Astrocyte (in vitro differentiated cells and primary cell): ENCODE measurements around the gene GPR15LG. TPM values are rescaled to one million over a fixed set of nuclear protein-coding genes. Genes with fewer than 3 reads are reported as not detected.

Source experiments
- DNase-seq: peaks from one replicate; pipeline ENCODE4 v3.0.0-alpha.2; 2010; ENCODE audit warnings: low read depth
- FAIRE-seq: peaks from 2 replicates; lab custom pipeline; 2011; peaks lifted over from hg19 to GRCh38; lab: Jason Lieb, UNC
- H2AFZ ChIP-seq: 2 replicates; pipeline ENCODE4 v1.6.0; 2012; ENCODE audit warnings: low read depth, low read length, inconsistent platforms
- H3K27ac ChIP-seq: 2 replicates; pipeline ENCODE4 v1.5.1; 2011; ENCODE audit warnings: low read depth, low read length, inconsistent platforms
- H3K27me3 ChIP-seq: 2 replicates; pipeline ENCODE4 v1.6.0; 2011; ENCODE audit warnings: low read length, inconsistent platforms; ENCODE audit not compliant: insufficient read depth
- H3K36me3 ChIP-seq: 2 replicates; pipeline ENCODE4 v1.5.1; 2011; ENCODE audit warnings: low read length, inconsistent platforms; ENCODE audit not compliant: insufficient read depth
- H3K4me1 ChIP-seq: 2 replicates; pipeline ENCODE4 v1.5.1; 2011; ENCODE audit warnings: low read length, inconsistent platforms; ENCODE audit not compliant: insufficient read depth
- H3K4me2 ChIP-seq: 2 replicates; pipeline ENCODE4 v1.6.0; 2012; ENCODE audit warnings: low read length, inconsistent platforms
- H3K4me3 ChIP-seq: 2 replicates; pipeline ENCODE4 v1.5.1; 2011; ENCODE audit warnings: low read depth, mild to moderate bottlenecking, low read length, inconsistent platforms; ENCODE audit not compliant: insufficient read depth
- H3K79me2 ChIP-seq: 2 replicates; pipeline ENCODE4 v1.6.0; 2012; ENCODE audit warnings: mild to moderate bottlenecking, low read length, inconsistent platforms; ENCODE audit not compliant: insufficient read depth
- H3K9ac ChIP-seq: 2 replicates; pipeline ENCODE4 v1.6.0; 2012; ENCODE audit warnings: mild to moderate bottlenecking, low read length, inconsistent platforms
- H3K9me3 ChIP-seq: 2 replicates; pipeline ENCODE4 v1.5.1; 2012; ENCODE audit warnings: low read depth, mild to moderate bottlenecking, low read length, inconsistent platforms; ENCODE audit not compliant: insufficient read depth
- H4K20me1 ChIP-seq: 2 replicates; pipeline ENCODE4 v1.6.0; 2012; ENCODE audit warnings: low read length, inconsistent platforms; ENCODE audit not compliant: insufficient read depth
- H3K27ac Mint-ChIP-seq: one replicate; pipeline ENCODE4 v1.8.0; 2021; ENCODE audit warnings: mild to moderate bottlenecking, mixed read lengths; ENCODE audit not compliant: unreplicated experiment
- H3K27me3 Mint-ChIP-seq: one replicate; pipeline ENCODE4 v1.8.0; 2021; ENCODE audit warnings: low read depth, mixed read lengths; ENCODE audit not compliant: unreplicated experiment
- H3K36me3 Mint-ChIP-seq: one replicate; pipeline ENCODE4 v1.8.0; 2021; ENCODE audit warnings: low read depth, mixed read lengths; ENCODE audit not compliant: unreplicated experiment
- H3K4me1 Mint-ChIP-seq: one replicate; pipeline ENCODE4 v1.8.0; 2021; ENCODE audit warnings: low read depth, mixed read lengths; ENCODE audit not compliant: unreplicated experiment
- H3K4me3 Mint-ChIP-seq: one replicate; pipeline ENCODE4 v1.8.0; 2021; ENCODE audit warnings: mild to moderate bottlenecking, moderate library complexity, mixed read lengths; ENCODE audit not compliant: unreplicated experiment
- H3K9me3 Mint-ChIP-seq: one replicate; pipeline ENCODE4 v1.8.0; 2021; ENCODE audit warnings: mild to moderate bottlenecking, mixed read lengths; ENCODE audit not compliant: unreplicated experiment
- EZH2 ChIP-seq: IDR thresholded peaks from 2 replicates; pipeline ENCODE4 v1.6.1; 2012; ENCODE audit warnings: mild to moderate bottlenecking, low read length, inconsistent platforms; ENCODE audit not compliant: insufficient read depth
- total RNA-seq: library from RNA; stranded (reverse); gene quantifications from 2 replicates; pipeline ENCODE4 v1.2.1, GENCODE V29; 2021
- TF ChIP-seq, protein P1 (sequence below): IDR thresholded peaks from 2 replicates; pipeline ENCODE4 v1.5.1; 2011; ENCODE audit warnings: low read depth, mild to moderate bottlenecking, inconsistent platforms, low read length, moderate library complexity; ENCODE audit not compliant: insufficient read depth

GPR15LG gene
- total RNA-seq, 1 donor from 2014 or later, result not detected

DNA sequence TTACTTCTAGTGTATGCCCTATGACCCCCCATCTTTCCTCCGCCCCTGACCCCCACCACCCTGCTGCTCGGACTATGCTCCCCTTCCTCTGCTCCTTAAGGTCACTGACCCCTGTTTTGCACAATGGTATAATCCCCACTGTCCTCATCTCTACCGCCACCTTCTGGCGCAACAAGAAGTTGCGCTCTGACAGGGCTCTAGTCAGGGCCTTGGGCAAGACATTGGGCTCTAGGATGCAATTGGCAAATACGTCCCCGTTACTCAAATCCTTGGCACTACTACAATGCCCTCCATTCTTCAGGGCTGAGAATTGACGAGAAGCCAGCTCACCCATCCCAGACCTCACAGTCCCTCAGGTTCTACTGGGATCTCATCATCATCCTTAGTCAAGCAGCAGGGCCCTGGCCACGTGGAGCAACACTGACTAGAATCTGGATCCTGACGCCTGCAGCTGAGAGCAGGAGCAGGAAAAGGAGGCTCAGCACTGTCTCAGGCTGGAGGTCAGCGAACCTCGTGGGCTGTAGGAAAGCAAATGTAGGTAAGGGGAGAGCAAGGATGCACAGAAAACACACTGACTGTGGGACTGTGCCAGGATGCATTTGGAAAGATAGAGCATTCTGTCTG is 41.1 kb downstream of the GPR15LG start:
- Histone ChIP-seq H3K36me3 (no peaks in the 10 kb centered on the region), H3K27me3 (no peaks in the 10 kb centered on the region), H3K9ac (no peak overlapping the region), H3K79me2 (no peaks in the 10 kb centered on the region), H3K4me2 (no peak overlapping the region), H3K4me1 (no peaks in the 10 kb centered on the region), H3K9me3 (no peaks in the 10 kb centered on the region), H3K27ac (no peak overlapping the region), H4K20me1 (no peaks in the 10 kb centered on the region), H3K4me3 (no peak overlapping the region), H2AFZ (no peak overlapping the region)
- DNase-seq (no peak), FAIRE-seq (no peak)
- no peak overlapping the region for H3K4me3 Mint-ChIP-seq
- H3K36me3 Mint-ChIP-seq, result no peaks in the 10 kb centered on the region
- no peak for TF ChIP-seq EZH2
- TF ChIP-seq, protein P1, sequence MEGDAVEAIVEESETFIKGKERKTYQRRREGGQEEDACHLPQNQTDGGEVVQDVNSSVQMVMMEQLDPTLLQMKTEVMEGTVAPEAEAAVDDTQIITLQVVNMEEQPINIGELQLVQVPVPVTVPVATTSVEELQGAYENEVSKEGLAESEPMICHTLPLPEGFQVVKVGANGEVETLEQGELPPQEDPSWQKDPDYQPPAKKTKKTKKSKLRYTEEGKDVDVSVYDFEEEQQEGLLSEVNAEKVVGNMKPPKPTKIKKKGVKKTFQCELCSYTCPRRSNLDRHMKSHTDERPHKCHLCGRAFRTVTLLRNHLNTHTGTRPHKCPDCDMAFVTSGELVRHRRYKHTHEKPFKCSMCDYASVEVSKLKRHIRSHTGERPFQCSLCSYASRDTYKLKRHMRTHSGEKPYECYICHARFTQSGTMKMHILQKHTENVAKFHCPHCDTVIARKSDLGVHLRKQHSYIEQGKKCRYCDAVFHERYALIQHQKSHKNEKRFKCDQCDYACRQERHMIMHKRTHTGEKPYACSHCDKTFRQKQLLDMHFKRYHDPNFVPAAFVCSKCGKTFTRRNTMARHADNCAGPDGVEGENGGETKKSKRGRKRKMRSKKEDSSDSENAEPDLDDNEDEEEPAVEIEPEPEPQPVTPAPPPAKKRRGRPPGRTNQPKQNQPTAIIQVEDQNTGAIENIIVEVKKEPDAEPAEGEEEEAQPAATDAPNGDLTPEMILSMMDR, result no peak
- H3K9me3 Mint-ChIP-seq, result no peaks in the 10 kb centered on the region
- peaks cover 26% of the 10 kb centered on the region for H3K27me3 Mint-ChIP-seq
- H3K27ac Mint-ChIP-seq, result no peak overlapping the region
- H3K4me1 Mint-ChIP-seq, result no peaks in the 10 kb centered on the region

DNA sequence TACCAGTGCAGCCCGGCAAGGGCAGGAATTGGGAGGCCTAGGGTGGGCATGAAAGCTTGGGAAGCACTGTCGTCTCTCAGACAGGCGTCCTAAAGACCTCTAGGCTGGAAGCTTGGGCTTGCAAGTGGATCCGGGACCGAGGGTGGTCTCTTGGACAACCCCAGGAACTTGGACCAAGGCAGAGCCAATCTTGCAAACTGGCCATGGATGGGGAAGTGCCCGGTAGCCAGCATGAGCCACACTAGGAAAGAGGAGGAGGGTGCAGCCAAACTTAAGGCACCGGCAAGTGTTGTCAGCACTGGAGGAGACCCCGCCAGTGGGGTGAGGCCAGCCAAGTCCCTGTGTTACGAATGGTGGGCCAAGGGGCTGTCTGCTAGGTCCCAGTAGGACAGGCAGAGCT is 43.2 kb downstream of the GPR15LG start:
- Histone ChIP-seq H2AFZ (no peak overlapping the region), H3K27ac (no peak overlapping the region), H3K27me3 (no peaks in the 10 kb centered on the region), H3K4me2 (no peak overlapping the region), H4K20me1 (no peaks in the 10 kb centered on the region), H3K36me3 (no peaks in the 10 kb centered on the region), H3K4me3 (no peak overlapping the region), H3K4me1 (no peaks in the 10 kb centered on the region), H3K9ac (no peak overlapping the region), H3K79me2 (no peaks in the 10 kb centered on the region), H3K9me3 (no peaks in the 10 kb centered on the region)
- peaks cover 27% of the 10 kb centered on the region for H3K27me3 Mint-ChIP-seq
- no peak overlapping the region for H3K4me3 Mint-ChIP-seq
- H3K4me1 Mint-ChIP-seq, result no peaks in the 10 kb centered on the region
- no peaks in the 10 kb centered on the region for H3K9me3 Mint-ChIP-seq
- DNase-seq, result no peak
- TF ChIP-seq, protein P1, result no peak
- no peak for TF ChIP-seq EZH2
- no peaks in the 10 kb centered on the region for H3K36me3 Mint-ChIP-seq
- H3K27ac Mint-ChIP-seq, result no peak overlapping the region
- FAIRE-seq, result no peak

DNA sequence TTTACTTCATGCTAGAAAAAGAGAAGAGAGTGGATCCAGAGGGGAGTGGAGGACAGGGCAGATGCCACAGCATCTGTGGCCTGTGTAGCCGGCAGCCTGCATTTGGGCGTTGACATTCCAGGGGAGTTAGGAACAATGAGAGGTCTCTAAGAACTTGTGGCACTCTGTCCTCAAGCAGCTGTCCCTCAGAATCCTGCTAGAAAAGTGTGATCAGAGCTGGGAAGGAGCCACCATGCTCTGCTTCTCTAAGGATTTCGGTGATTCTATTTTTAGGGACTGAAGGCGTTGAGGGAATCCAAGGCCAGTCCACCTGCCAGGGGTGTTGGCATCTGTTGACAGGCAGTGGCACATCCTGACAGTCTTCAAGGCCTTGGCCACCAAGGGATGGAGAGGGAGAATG is 44.1 kb downstream of the GPR15LG start:
- Histone ChIP-seq H4K20me1 (no peaks in the 10 kb centered on the region), H3K36me3 (no peaks in the 10 kb centered on the region), H3K4me1 (no peaks in the 10 kb centered on the region), H3K27me3 (no peaks in the 10 kb centered on the region), H2AFZ (no peak overlapping the region), H3K9ac (no peak overlapping the region), H3K27ac (no peak overlapping the region), H3K4me3 (no peak overlapping the region), H3K9me3 (no peaks in the 10 kb centered on the region), H3K79me2 (no peaks in the 10 kb centered on the region), H3K4me2 (no peak overlapping the region)
- Mint-ChIP-seq H3K27me3 (peaks cover 32% of the 10 kb centered on the region), H3K27ac (no peak overlapping the region), H3K36me3 (no peaks in the 10 kb centered on the region), H3K4me3 (no peak overlapping the region), H3K4me1 (no peaks in the 10 kb centered on the region), H3K9me3 (no peaks in the 10 kb centered on the region)
- TF ChIP-seq, protein P1, result no peak
- no peak for TF ChIP-seq EZH2
- DNase-seq (no peak), FAIRE-seq (no peak)
